Nephron (organoid): ENCODE measurements around the gene STAMBP.

Source experiments
- H3K27ac Mint-ChIP-seq, 3 experiments: 2 replicates each; pipeline ENCODE4 v1.8.0; 2020; ENCODE audit warnings: mixed read lengths in 3 of 3, mild to moderate bottlenecking in 2 of 3, moderate library complexity in 1 of 3
- H3K27me3 Mint-ChIP-seq: 2 replicates; pipeline ENCODE4 v1.8.0; 2021; ENCODE audit warnings: low read depth, mild to moderate bottlenecking, moderate library complexity, mixed read lengths
- H3K36me3 Mint-ChIP-seq: 2 replicates; pipeline ENCODE4 v1.8.0; 2020; ENCODE audit warnings: low read depth, mixed read lengths
- H3K4me1 Mint-ChIP-seq: 2 replicates; pipeline ENCODE4 v1.8.0; 2020; ENCODE audit warnings: mixed read lengths
- H3K4me3 Mint-ChIP-seq, 3 experiments: 2 replicates each; pipeline ENCODE4 v1.8.0; 2020; ENCODE audit warnings: mild to moderate bottlenecking in 3 of 3, mixed read lengths in 3 of 3, moderate library complexity in 2 of 3
- H3K9me3 Mint-ChIP-seq: 2 replicates; pipeline ENCODE4 v1.8.0; 2020; ENCODE audit warnings: mixed read lengths
- CTCF ChIP-seq, 3 experiments: fragments of 200-600 bp; sonication (generic); IDR thresholded peaks; one replicate each; pipeline ENCODE4 v1.5.0; 2021; ENCODE audit warnings: antibody characterized with exemption in 3 of 3; ENCODE audit not compliant: unreplicated experiment in 3 of 3

Gene STAMBP

DNA sequence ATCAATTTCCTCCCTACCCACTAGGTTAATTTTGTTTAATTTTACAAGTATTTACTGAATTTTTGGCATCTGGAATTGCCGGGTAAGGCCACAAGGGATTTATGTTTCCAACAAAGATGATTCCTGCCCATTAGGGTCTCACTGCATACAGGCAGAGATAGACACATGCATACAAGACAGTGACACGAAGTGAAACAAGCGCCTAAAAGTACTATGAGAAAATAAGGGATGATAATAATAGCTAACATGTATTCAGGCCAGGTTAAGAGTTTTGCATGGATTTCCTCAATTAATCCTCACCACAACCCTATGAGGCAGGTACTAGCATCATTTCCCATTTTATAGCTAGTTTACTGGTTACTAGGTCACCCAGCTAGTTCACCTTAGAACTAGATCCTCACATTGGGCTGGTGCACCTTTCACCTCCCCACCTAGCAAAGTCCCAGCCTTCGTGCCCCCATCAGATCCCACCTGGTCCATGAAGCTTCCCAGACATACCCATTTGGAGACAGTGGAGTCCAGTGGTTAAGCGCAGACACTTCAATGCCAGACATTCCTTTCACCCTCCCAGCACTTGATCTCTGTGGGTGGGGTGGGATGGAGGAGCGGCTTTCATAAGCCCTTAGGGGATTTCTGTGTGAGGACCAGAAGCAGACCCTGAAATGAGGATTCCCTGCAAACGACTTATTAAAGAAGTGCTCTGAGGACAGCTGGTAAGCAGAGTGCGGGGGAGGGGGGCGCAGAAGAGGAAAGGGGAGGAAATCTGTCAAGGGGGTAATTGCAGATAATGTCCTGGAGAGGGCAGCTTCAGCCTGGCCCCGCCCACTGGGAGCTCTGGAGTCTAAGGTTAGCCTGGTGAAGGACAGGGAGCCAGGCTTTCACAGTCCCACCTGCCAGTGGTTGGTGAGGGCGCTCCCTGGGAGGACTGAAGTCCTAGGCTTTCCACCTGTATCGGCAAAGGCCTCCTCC is 92.1 kb downstream of the STAMBP start:
- Mint-ChIP-seq H3K27ac (no peak overlapping the region), H3K4me1 (no peaks in the 10 kb centered on the region), H3K4me3 (no peak overlapping the region), H3K27me3 (peaks cover 36% of the 10 kb centered on the region), H3K9me3 (no peaks in the 10 kb centered on the region), H3K36me3 (no peaks in the 10 kb centered on the region)
- TF ChIP-seq CTCF (IDR thresholded peaks at IDR 0.05; ENCODE audit: unreplicated experiment in 3 of 3) = no peak

GRCh38 chr2:73921581-73921980 is 92.8 kb downstream of the STAMBP start:
- peaks cover 3% of the 10 kb centered on the region for H3K4me1 Mint-ChIP-seq
- H3K27me3 Mint-ChIP-seq = peaks cover 36% of the 10 kb centered on the region
- no peaks in the 10 kb centered on the region for H3K36me3 Mint-ChIP-seq
- H3K9me3 Mint-ChIP-seq = no peaks in the 10 kb centered on the region
- H3K4me3 Mint-ChIP-seq = no peak overlapping the region
- no peak for TF ChIP-seq CTCF (IDR thresholded peaks at IDR 0.05; ENCODE audit: unreplicated experiment in 3 of 3)
- H3K27ac Mint-ChIP-seq = no peak overlapping the region

DNA sequence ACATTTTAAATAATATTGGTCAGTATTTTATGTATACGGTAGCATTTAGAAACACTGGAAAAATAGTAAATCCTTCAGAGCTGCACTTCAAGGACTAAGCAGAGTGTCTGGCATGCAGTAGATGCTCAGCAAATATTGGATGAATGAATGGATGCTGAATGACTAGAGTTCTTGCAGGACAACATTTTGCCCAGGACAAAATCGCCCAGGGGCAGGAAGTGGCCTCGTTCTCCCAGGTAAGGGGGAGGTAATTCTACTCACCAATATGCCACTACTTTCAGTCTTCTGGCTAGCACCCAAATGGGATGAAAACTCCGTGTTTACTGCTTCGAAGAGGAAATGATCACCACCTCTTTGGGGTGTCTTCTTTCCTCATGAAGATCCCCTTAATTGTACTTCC is 93.9 kb downstream of the STAMBP start:
- H3K27me3 Mint-ChIP-seq = peaks cover 36% of the 10 kb centered on the region

More for the DNA sequence above, 93.9 kb downstream of the STAMBP start:
- no peaks in the 10 kb centered on the region for H3K9me3 Mint-ChIP-seq
- H3K36me3 Mint-ChIP-seq = peaks cover under 1% of the 10 kb centered on the region
- no peak overlapping the region for H3K4me3 Mint-ChIP-seq
- no peak for TF ChIP-seq CTCF (IDR thresholded peaks at IDR 0.05; ENCODE audit: unreplicated experiment in 3 of 3)
- peaks cover 10% of the 10 kb centered on the region for H3K4me1 Mint-ChIP-seq
- no peak overlapping the region for H3K27ac Mint-ChIP-seq
